Measurements from ENCODE around the gene GALP. TPM values are rescaled to one million over a fixed set of nuclear protein-coding genes. Genes with fewer than 3 reads are reported as not detected.

Gene GALP
- total RNA-seq, 4 donors from 2014 or later, result not detected

GRCh38 chr19:56133858-56134653, 41.8 kb upstream of the GALP start:
- Histone ChIP-seq H3K9me3 (no peaks in the 10 kb centered on the region), H3K27me3 (no peaks in the 10 kb centered on the region), H3K36me3 (no peaks in the 10 kb centered on the region), H3K4me3 (no peak overlapping the region), H3K27ac (no peak overlapping the region), H3K4me1 (peaks cover 0 to 58% (median 0%) of the 10 kb centered on the region in 3 donors)
- no peak for TF ChIP-seq POLR2AphosphoS5 (IDR thresholded peaks at IDR 0.05)
- no peak for TF ChIP-seq EP300 (IDR thresholded peaks at IDR 0.05)
- TF ChIP-seq POLR2A (IDR thresholded peaks at IDR 0.05), result no peak
- TF ChIP-seq, protein P1, sequence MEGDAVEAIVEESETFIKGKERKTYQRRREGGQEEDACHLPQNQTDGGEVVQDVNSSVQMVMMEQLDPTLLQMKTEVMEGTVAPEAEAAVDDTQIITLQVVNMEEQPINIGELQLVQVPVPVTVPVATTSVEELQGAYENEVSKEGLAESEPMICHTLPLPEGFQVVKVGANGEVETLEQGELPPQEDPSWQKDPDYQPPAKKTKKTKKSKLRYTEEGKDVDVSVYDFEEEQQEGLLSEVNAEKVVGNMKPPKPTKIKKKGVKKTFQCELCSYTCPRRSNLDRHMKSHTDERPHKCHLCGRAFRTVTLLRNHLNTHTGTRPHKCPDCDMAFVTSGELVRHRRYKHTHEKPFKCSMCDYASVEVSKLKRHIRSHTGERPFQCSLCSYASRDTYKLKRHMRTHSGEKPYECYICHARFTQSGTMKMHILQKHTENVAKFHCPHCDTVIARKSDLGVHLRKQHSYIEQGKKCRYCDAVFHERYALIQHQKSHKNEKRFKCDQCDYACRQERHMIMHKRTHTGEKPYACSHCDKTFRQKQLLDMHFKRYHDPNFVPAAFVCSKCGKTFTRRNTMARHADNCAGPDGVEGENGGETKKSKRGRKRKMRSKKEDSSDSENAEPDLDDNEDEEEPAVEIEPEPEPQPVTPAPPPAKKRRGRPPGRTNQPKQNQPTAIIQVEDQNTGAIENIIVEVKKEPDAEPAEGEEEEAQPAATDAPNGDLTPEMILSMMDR (IDR thresholded peaks at IDR 0.05), result no peak
- WGBS, 2 donors (ENCODE audit: low coverage in 1 of 2), result 62 to 72% methylated on average over 7 to 13 of the region's 14 CpGs
- ATAC-seq, result no peak

DNA sequence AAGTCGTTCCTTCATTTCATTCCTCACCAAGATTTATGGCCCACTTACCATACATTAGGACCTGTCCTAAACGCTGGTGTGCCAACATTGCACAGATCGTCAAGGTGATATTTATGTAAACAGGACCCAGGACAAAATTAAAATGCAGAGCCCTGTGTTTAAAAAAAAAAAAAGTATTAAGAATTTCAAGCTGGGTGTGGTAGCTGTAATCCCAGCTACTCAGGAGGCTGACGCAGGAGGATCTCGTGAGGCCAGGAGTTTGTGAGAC, 41.2 kb upstream of the GALP start:
- no peak for ATAC-seq

GRCh38 chr19:56136362-56136761, 39.4 kb upstream of the GALP start:
- no peaks in the 10 kb centered on the region for H3K9me3 ChIP-seq
- ATAC-seq, result no peak
- TF ChIP-seq POLR2A (IDR thresholded peaks at IDR 0.05) (no peak), POLR2AphosphoS5 (IDR thresholded peaks at IDR 0.05) (no peak), EP300 (IDR thresholded peaks at IDR 0.05) (no peak)
- TF ChIP-seq, protein P1 (IDR thresholded peaks at IDR 0.05), result no peak
- peaks cover 0 to 70% (median 7%) of the 10 kb centered on the region in 3 donors for H3K4me1 ChIP-seq
- H3K4me3 ChIP-seq, result no peak overlapping the region
- no peaks in the 10 kb centered on the region for H3K27me3 ChIP-seq
- 53 to 57% methylated on average over 5 to 6 of the region's 10 CpGs for WGBS, 2 donors (ENCODE audit: low coverage in 1 of 2)
- H3K27ac ChIP-seq, result peak overlapping the region in 2 of 4 donors; percentile 43 to 66
- no peaks in the 10 kb centered on the region for H3K36me3 ChIP-seq

More for the DNA sequence above, 41.2 kb upstream of the GALP start:
- Histone ChIP-seq H3K27ac (no peak overlapping the region), H3K36me3 (no peaks in the 10 kb centered on the region), H3K4me1 (peaks cover 0 to 63% (median 0%) of the 10 kb centered on the region in 3 donors), H3K9me3 (no peaks in the 10 kb centered on the region), H3K4me3 (no peak overlapping the region), H3K27me3 (no peaks in the 10 kb centered on the region)
- no peak for TF ChIP-seq POLR2A (IDR thresholded peaks at IDR 0.05)
- TF ChIP-seq POLR2AphosphoS5 (IDR thresholded peaks at IDR 0.05), result no peak
- TF ChIP-seq, protein P1 (IDR thresholded peaks at IDR 0.05), result no peak
- no peak for TF ChIP-seq EP300 (IDR thresholded peaks at IDR 0.05)
- 72 to 75% methylated on average over 3 to 5 of the region's 5 CpGs for WGBS, 2 donors (ENCODE audit: low coverage in 1 of 2)

DNA sequence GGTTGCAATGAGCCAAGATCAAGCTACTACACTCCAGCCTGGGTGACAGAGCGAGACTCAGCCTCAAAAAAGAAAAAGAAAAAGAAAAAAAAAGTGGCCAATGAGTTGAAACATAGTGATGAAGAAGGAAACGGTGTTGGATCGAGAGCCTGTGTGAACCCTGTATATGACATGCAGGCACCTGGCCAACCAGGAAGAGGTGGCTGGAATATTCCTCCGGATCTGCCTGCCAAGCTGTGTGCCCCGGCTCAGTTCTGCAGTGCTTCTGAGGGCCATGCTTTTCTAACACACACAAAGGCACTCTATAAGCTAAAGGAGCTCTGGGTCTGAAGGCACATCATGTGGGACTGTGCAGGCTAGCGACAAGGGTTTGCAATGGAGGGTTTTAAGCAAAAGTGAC, 38.4 kb upstream of the GALP start:
- Histone ChIP-seq H3K27me3 (no peaks in the 10 kb centered on the region), H3K4me3 (no peak overlapping the region), H3K9me3 (no peaks in the 10 kb centered on the region), H3K4me1 (peaks cover 0 to 69% (median 7%) of the 10 kb centered on the region in 3 donors), H3K36me3 (no peaks in the 10 kb centered on the region), H3K27ac (peak overlapping the region in 1 of 4 donors; percentile 66)
- TF ChIP-seq POLR2A (IDR thresholded peaks at IDR 0.05) (no peak), POLR2AphosphoS5 (IDR thresholded peaks at IDR 0.05) (no peak), EP300 (IDR thresholded peaks at IDR 0.05) (no peak)
- TF ChIP-seq, protein P1 (IDR thresholded peaks at IDR 0.05), result no peak
- ATAC-seq, result no peak
- WGBS, 2 donors (ENCODE audit: low coverage in 1 of 2), result 66 to 90% methylated on average over 2 to 6 of the region's 6 CpGs

DNA sequence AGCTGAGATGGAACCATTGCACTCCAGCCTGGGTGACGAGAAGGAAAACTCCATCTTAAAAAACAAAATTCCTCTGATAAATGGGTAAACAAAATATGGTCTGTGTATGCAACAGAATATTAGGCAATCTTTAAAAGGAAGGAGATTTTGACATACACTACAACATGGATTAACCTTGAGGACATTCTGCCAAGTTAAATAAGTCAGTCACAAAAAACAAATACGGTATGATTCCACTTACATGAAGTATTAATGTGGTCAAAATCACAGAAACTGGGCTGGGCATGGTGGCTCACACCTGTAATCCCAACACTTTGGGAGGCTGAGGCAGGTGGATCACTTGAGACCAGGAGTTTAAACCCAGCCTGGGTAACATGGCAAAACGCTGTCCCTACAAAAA, 37.7 kb upstream of the GALP start:
- Histone ChIP-seq H3K27ac (peak overlapping the region in 1 of 4 donors; percentile 35), H3K4me3 (no peak overlapping the region), H3K27me3 (no peaks in the 10 kb centered on the region), H3K36me3 (no peaks in the 10 kb centered on the region), H3K4me1 (peaks cover 0 to 69% (median 7%) of the 10 kb centered on the region in 3 donors), H3K9me3 (no peaks in the 10 kb centered on the region)
- 67% methylated on average over 3 of the region's 3 CpGs; no CpG with 5 or more reads in 1 of the 2 donors for WGBS, 2 donors (ENCODE audit: low coverage in 1 of 2)
- TF ChIP-seq POLR2AphosphoS5 (IDR thresholded peaks at IDR 0.05) (peak; percentile 87), EP300 (IDR thresholded peaks at IDR 0.05) (no peak)
- TF ChIP-seq, protein P1 (IDR thresholded peaks at IDR 0.05), result no peak
- ATAC-seq, result no peak
